ENCODE measurements around the gene LAG3. TPM values are rescaled to one million over a fixed set of nuclear protein-coding genes. Genes with fewer than 3 reads are reported as not detected.
A peak's percentile ranks its signal among the peaks of the same experiment; 100 is the strongest.

The LAG3 gene
- polyA plus RNA-seq (2013): 27.3 TPM

GRCh38 chr12:6772331-6772695, at the start of gene LAG3:
Gene LAG3, plus strand, starts transcription at chr12:6772520. Its CDS starts 333 bp downstream, at chr12:6772853.
- ChIA-PET CTCF (interaction anchor here (0.9 to 15.2 kb wide), 9 partner anchors 8 to 62 kb away, joined by 3 to 237 read pairs (median 3); partner anchors contain the start of gene MLF2), POLR2A (interaction anchor here (1.5 kb wide), 1 partner anchor 20 kb away, joined by 5 read pairs; no protein-coding TSS in a partner anchor)
- 8% methylated on average over 13 of the region's 15 CpGs for WGBS (ENCODE audit: insufficient coverage)
- H3K36me3 ChIP-seq (ENCODE audit: control insufficient read depth in 4 of 4, insufficient read depth in 4 of 4, low read length in 3 of 4): peaks cover 0 to 34% (median 5%) of the 10 kb centered on the region in 4 experiments
- H3K4me1 ChIP-seq (ENCODE audit: control extremely low read depth in 1 of 4, control insufficient read depth in 4 of 4, insufficient read depth in 4 of 4, low read length in 3 of 4): peaks cover 0 to 76% (median 49%) of the 10 kb centered on the region in 4 experiments
- DNase-seq: peak in 2 of 3 donors; percentile 52 to 56
- no peak within 1 kb of the TSS for H3K27ac ChIP-seq (ENCODE audit: insufficient read depth in 1 of 2, low read depth in 1 of 2, low read length in 2 of 2, poor library complexity in 1 of 2, severe bottlenecking in 2 of 2)
- peak within 1 kb of the TSS in 5 of 7 experiments; percentile 29 to 81 (median 59) for H3K4me3 ChIP-seq (ENCODE audit: control insufficient read depth in 1 of 7, extremely low read depth in 1 of 7, insufficient read depth in 4 of 7, low read depth in 2 of 7, low read length in 6 of 7)
- H3K27me3 ChIP-seq (replicated peaks in 2 of 5; ENCODE audit: control insufficient read depth in 4 of 5, insufficient read depth in 5 of 5, low read length in 4 of 5): peaks cover 0 to 16% (median 0%) of the 10 kb centered on the region in 5 experiments
- H3K9me3 ChIP-seq (ENCODE audit: control extremely low read depth in 1 of 5, control insufficient read depth in 4 of 5, insufficient read depth in 2 of 5, low read depth in 1 of 5, low read length in 4 of 5): no peaks in the 10 kb centered on the region

- H3K27me3 ChIP-seq (replicated peaks in 2 of 5; ENCODE audit: control insufficient read depth in 4 of 5, insufficient read depth in 5 of 5, low read length in 4 of 5): no peaks in the 10 kb centered on the region
- peak overlapping the region in 1 of 2 experiments; percentile 87 for H3K27ac ChIP-seq (ENCODE audit: insufficient read depth in 1 of 2, low read depth in 1 of 2, low read length in 2 of 2, poor library complexity in 1 of 2, severe bottlenecking in 2 of 2)
- 94% methylated on average over 2 of the region's 3 CpGs for WGBS (ENCODE audit: insufficient coverage)
- H3K9me3 ChIP-seq (ENCODE audit: control extremely low read depth in 1 of 5, control insufficient read depth in 4 of 5, insufficient read depth in 2 of 5, low read depth in 1 of 5, low read length in 4 of 5): no peaks in the 10 kb centered on the region
- POLR2A ChIA-PET: interaction anchor here (1.4 to 2.0 kb wide), 2 partner anchors 30 to 34 kb away, joined by 10 to 33 read pairs; partner anchors contain the start of genes MLF2 and ZNF384
- H3K36me3 ChIP-seq (ENCODE audit: control insufficient read depth in 4 of 4, insufficient read depth in 4 of 4, low read length in 3 of 4): peaks cover 3 to 9% (median 7%) of the 10 kb centered on the region in 4 experiments
- CTCF ChIA-PET: interaction anchor here (0.7 to 3.8 kb wide), 9 partner anchors 8 to 160 kb away, joined by 3 to 26 read pairs (median 6); partner anchors contain the start of genes MLF2 and ZNF384
- H3K4me1 ChIP-seq (ENCODE audit: control extremely low read depth in 1 of 4, control insufficient read depth in 4 of 4, insufficient read depth in 4 of 4, low read length in 3 of 4): peaks cover 8 to 23% (median 13%) of the 10 kb centered on the region in 4 experiments
- no peak for DNase-seq
- H3K4me3 ChIP-seq (ENCODE audit: control insufficient read depth in 1 of 7, extremely low read depth in 1 of 7, insufficient read depth in 4 of 7, low read depth in 2 of 7, low read length in 6 of 7): peak overlapping the region in 2 of 7 experiments; percentile 75 to 91
These were observed 49.5 kb upstream of the LAG3 start for GRCh38 chr12:6722863-6723262.

GRCh38 chr12:6723607-6724408, 48.5 kb upstream of the LAG3 start, which contains the start of gene COPS7A:
Gene COPS7A, plus strand, starts transcription at chr12:6724046. Its CDS starts 611 bp downstream, at chr12:6724657.
- Histone ChIP-seq H3K36me3 (ENCODE audit: control insufficient read depth in 4 of 4, insufficient read depth in 4 of 4, low read length in 3 of 4) (peaks cover 5 to 18% (median 15%) of the 10 kb centered on the region in 4 experiments), H3K27me3 (replicated peaks in 2 of 5; ENCODE audit: control insufficient read depth in 4 of 5, insufficient read depth in 5 of 5, low read length in 4 of 5) (no peaks in the 10 kb centered on the region), H3K27ac (ENCODE audit: insufficient read depth in 1 of 2, low read depth in 1 of 2, low read length in 2 of 2, poor library complexity in 1 of 2, severe bottlenecking in 2 of 2) (peak within 1 kb of the TSS; percentile 51 to 87), H3K9me3 (ENCODE audit: control extremely low read depth in 1 of 5, control insufficient read depth in 4 of 5, insufficient read depth in 2 of 5, low read depth in 1 of 5, low read length in 4 of 5) (no peaks in the 10 kb centered on the region), H3K4me3 (ENCODE audit: control insufficient read depth in 1 of 7, extremely low read depth in 1 of 7, insufficient read depth in 4 of 7, low read depth in 2 of 7, low read length in 6 of 7) (peak within 1 kb of the TSS; percentile 37 to 91 (median 75)), H3K4me1 (ENCODE audit: control extremely low read depth in 1 of 4, control insufficient read depth in 4 of 4, insufficient read depth in 4 of 4, low read length in 3 of 4) (peaks cover 8 to 23% (median 13%) of the 10 kb centered on the region in 4 experiments)
- CTCF ChIA-PET: interaction anchor here (0.6 to 3.8 kb wide), 13 partner anchors 9 to 174 kb away, joined by 3 to 26 read pairs (median 3); partner anchors contain the start of genes MLF2 and ZNF384
- under 1% methylated on average over 45 of the region's 49 CpGs for WGBS (ENCODE audit: insufficient coverage)
- POLR2A ChIA-PET: interaction anchor here (0.6 to 2.0 kb wide), 7 partner anchors 22 to 253 kb away, joined by 3 to 33 read pairs (median 4); partner anchors contain the start of genes MLF2, VAMP1 and ZNF384
- DNase-seq: peak; percentile 99 to 100 (median 100)

GRCh38 chr12:6724409-6724797, 47.9 kb upstream of the LAG3 start:
- no peak for DNase-seq
- peak overlapping the region; percentile 40 to 87 for H3K27ac ChIP-seq (ENCODE audit: insufficient read depth in 1 of 2, low read depth in 1 of 2, low read length in 2 of 2, poor library complexity in 1 of 2, severe bottlenecking in 2 of 2)
- POLR2A ChIA-PET: interaction anchor here (0.6 to 2.0 kb wide), 7 partner anchors 21 to 68 kb away, joined by 3 to 33 read pairs (median 4); partner anchors contain the start of genes MLF2 and ZNF384
- H3K4me3 ChIP-seq (ENCODE audit: control insufficient read depth in 1 of 7, extremely low read depth in 1 of 7, insufficient read depth in 4 of 7, low read depth in 2 of 7, low read length in 6 of 7): peak overlapping the region; percentile 28 to 91 (median 71)
- WGBS (ENCODE audit: insufficient coverage): 1% methylated on average over 9 of the region's 10 CpGs
- no peaks in the 10 kb centered on the region for H3K9me3 ChIP-seq (ENCODE audit: control extremely low read depth in 1 of 5, control insufficient read depth in 4 of 5, insufficient read depth in 2 of 5, low read depth in 1 of 5, low read length in 4 of 5)
- peaks cover 5 to 24% (median 21%) of the 10 kb centered on the region in 4 experiments for H3K36me3 ChIP-seq (ENCODE audit: control insufficient read depth in 4 of 4, insufficient read depth in 4 of 4, low read length in 3 of 4)
- H3K27me3 ChIP-seq (replicated peaks in 2 of 5; ENCODE audit: control insufficient read depth in 4 of 5, insufficient read depth in 5 of 5, low read length in 4 of 5): no peaks in the 10 kb centered on the region
- peaks cover 8 to 23% (median 13%) of the 10 kb centered on the region in 4 experiments for H3K4me1 ChIP-seq (ENCODE audit: control extremely low read depth in 1 of 4, control insufficient read depth in 4 of 4, insufficient read depth in 4 of 4, low read length in 3 of 4)
- CTCF ChIA-PET: interaction anchor here (0.6 to 3.8 kb wide), 10 partner anchors 9 to 173 kb away, joined by 3 to 26 read pairs (median 6); partner anchors contain the start of genes MLF2 and ZNF384

GRCh38 chr12:6725350-6725749, 47.0 kb upstream of the LAG3 start:
- POLR2A ChIA-PET: no interaction called here
- no peaks in the 10 kb centered on the region for H3K27me3 ChIP-seq (replicated peaks in 2 of 5; ENCODE audit: control insufficient read depth in 4 of 5, insufficient read depth in 5 of 5, low read length in 4 of 5)
- H3K36me3 ChIP-seq (ENCODE audit: control insufficient read depth in 4 of 4, insufficient read depth in 4 of 4, low read length in 3 of 4): peaks cover 5 to 34% (median 31%) of the 10 kb centered on the region in 4 experiments
- peaks cover 8 to 23% (median 13%) of the 10 kb centered on the region in 4 experiments for H3K4me1 ChIP-seq (ENCODE audit: control extremely low read depth in 1 of 4, control insufficient read depth in 4 of 4, insufficient read depth in 4 of 4, low read length in 3 of 4)
- H3K9me3 ChIP-seq (ENCODE audit: control extremely low read depth in 1 of 5, control insufficient read depth in 4 of 5, insufficient read depth in 2 of 5, low read depth in 1 of 5, low read length in 4 of 5): no peaks in the 10 kb centered on the region
- WGBS (ENCODE audit: insufficient coverage): 91% methylated on average over 3 of the region's 7 CpGs
- CTCF ChIA-PET: interaction anchor here (1.2 to 3.8 kb wide), 7 partner anchors 8 to 147 kb away, joined by 3 to 26 read pairs (median 6); partner anchors contain the start of genes MLF2 and SPSB2
- no peak for DNase-seq
- H3K27ac ChIP-seq (ENCODE audit: insufficient read depth in 1 of 2, low read depth in 1 of 2, low read length in 2 of 2, poor library complexity in 1 of 2, severe bottlenecking in 2 of 2): no peak overlapping the region
- no peak overlapping the region for H3K4me3 ChIP-seq (ENCODE audit: control insufficient read depth in 1 of 7, extremely low read depth in 1 of 7, insufficient read depth in 4 of 7, low read depth in 2 of 7, low read length in 6 of 7)

GRCh38 chr12:6729186-6729585, 43.1 kb upstream of the LAG3 start:
- no peaks in the 10 kb centered on the region for H3K9me3 ChIP-seq (ENCODE audit: control extremely low read depth in 1 of 5, control insufficient read depth in 4 of 5, insufficient read depth in 2 of 5, low read depth in 1 of 5, low read length in 4 of 5)
- peaks cover 5 to 14% (median 8%) of the 10 kb centered on the region in 4 experiments for H3K4me1 ChIP-seq (ENCODE audit: control extremely low read depth in 1 of 4, control insufficient read depth in 4 of 4, insufficient read depth in 4 of 4, low read length in 3 of 4)
- ChIA-PET POLR2A (no interaction called here), CTCF (interaction anchor here (2.0 kb wide), 1 partner anchor 23 kb away, joined by 5 read pairs; no protein-coding TSS in a partner anchor)
- WGBS (ENCODE audit: insufficient coverage): 99% methylated on average over 17 of the region's 18 CpGs
- H3K36me3 ChIP-seq (ENCODE audit: control insufficient read depth in 4 of 4, insufficient read depth in 4 of 4, low read length in 3 of 4): peaks cover 7 to 48% (median 46%) of the 10 kb centered on the region in 4 experiments
- no peak overlapping the region for H3K27ac ChIP-seq (ENCODE audit: insufficient read depth in 1 of 2, low read depth in 1 of 2, low read length in 2 of 2, poor library complexity in 1 of 2, severe bottlenecking in 2 of 2)
- DNase-seq: no peak
- no peaks in the 10 kb centered on the region for H3K27me3 ChIP-seq (replicated peaks in 2 of 5; ENCODE audit: control insufficient read depth in 4 of 5, insufficient read depth in 5 of 5, low read length in 4 of 5)
- no peak overlapping the region for H3K4me3 ChIP-seq (ENCODE audit: control insufficient read depth in 1 of 7, extremely low read depth in 1 of 7, insufficient read depth in 4 of 7, low read depth in 2 of 7, low read length in 6 of 7)

Data from common myeloid progenitor, CD34-positive (primary cell).